ENCODE data around the gene B3GNT8.

DNA sequence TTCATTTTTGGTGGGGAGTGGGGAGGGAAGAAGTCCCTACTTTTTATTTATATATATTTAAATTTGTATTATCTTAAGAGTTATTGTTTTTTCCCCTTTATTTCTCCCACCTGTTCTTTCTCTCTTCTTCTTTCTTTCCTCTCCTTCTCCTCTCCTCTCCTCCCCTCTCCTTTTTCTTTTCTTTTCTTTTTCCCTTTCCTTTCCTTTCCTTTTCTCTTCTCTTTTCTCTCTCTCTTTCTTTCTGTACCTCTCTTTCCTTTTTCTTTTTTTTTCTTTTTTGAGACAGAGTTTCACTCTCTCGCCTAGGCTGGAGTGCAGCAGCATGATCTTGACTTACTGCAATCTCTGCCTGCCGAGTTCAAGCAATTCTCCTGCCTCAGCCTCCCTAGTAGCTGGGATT, 27.6 kb downstream of the B3GNT8 start:
- TF ChIP-seq, protein P1, sequence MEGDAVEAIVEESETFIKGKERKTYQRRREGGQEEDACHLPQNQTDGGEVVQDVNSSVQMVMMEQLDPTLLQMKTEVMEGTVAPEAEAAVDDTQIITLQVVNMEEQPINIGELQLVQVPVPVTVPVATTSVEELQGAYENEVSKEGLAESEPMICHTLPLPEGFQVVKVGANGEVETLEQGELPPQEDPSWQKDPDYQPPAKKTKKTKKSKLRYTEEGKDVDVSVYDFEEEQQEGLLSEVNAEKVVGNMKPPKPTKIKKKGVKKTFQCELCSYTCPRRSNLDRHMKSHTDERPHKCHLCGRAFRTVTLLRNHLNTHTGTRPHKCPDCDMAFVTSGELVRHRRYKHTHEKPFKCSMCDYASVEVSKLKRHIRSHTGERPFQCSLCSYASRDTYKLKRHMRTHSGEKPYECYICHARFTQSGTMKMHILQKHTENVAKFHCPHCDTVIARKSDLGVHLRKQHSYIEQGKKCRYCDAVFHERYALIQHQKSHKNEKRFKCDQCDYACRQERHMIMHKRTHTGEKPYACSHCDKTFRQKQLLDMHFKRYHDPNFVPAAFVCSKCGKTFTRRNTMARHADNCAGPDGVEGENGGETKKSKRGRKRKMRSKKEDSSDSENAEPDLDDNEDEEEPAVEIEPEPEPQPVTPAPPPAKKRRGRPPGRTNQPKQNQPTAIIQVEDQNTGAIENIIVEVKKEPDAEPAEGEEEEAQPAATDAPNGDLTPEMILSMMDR (conservative IDR thresholded peaks at IDR 0.05; ENCODE audit: low read depth, low read length), result no peak
- TF ChIP-seq, protein P2, sequence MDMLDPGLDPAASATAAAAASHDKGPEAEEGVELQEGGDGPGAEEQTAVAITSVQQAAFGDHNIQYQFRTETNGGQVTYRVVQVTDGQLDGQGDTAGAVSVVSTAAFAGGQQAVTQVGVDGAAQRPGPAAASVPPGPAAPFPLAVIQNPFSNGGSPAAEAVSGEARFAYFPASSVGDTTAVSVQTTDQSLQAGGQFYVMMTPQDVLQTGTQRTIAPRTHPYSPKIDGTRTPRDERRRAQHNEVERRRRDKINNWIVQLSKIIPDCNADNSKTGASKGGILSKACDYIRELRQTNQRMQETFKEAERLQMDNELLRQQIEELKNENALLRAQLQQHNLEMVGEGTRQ (IDR thresholded peaks at IDR 0.05; ENCODE audit: low read depth, low read length), result no peak
- no peak for TF ChIP-seq POLR2A (IDR thresholded peaks at IDR 0.05; ENCODE audit: low read depth, low read length)
- TF ChIP-seq MXI1 (IDR thresholded peaks at IDR 0.05; ENCODE audit: borderline replicate concordance, low read depth, low read length), result no peak
- TF ChIP-seq SMC3 (IDR thresholded peaks at IDR 0.05; ENCODE audit: low read depth, low read length), result no peak
- TF ChIP-seq, protein P3, sequence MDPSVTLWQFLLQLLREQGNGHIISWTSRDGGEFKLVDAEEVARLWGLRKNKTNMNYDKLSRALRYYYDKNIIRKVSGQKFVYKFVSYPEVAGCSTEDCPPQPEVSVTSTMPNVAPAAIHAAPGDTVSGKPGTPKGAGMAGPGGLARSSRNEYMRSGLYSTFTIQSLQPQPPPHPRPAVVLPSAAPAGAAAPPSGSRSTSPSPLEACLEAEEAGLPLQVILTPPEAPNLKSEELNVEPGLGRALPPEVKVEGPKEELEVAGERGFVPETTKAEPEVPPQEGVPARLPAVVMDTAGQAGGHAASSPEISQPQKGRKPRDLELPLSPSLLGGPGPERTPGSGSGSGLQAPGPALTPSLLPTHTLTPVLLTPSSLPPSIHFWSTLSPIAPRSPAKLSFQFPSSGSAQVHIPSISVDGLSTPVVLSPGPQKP (IDR thresholded peaks at IDR 0.05; ENCODE audit: borderline replicate concordance, low read depth, low read length), result no peak
- no peak for TF ChIP-seq MAFK (IDR thresholded peaks at IDR 0.05; ENCODE audit: low read depth, low read length)
- no peak for TF ChIP-seq CEBPB (IDR thresholded peaks at IDR 0.05; ENCODE audit: low read depth, low read length)
